ENCODE results near the gene GPAT3.

GRCh38 chr4:83626245-83626836 is 90.4 kb downstream of the GPAT3 start:
- TF ChIP-seq, protein P1, sequence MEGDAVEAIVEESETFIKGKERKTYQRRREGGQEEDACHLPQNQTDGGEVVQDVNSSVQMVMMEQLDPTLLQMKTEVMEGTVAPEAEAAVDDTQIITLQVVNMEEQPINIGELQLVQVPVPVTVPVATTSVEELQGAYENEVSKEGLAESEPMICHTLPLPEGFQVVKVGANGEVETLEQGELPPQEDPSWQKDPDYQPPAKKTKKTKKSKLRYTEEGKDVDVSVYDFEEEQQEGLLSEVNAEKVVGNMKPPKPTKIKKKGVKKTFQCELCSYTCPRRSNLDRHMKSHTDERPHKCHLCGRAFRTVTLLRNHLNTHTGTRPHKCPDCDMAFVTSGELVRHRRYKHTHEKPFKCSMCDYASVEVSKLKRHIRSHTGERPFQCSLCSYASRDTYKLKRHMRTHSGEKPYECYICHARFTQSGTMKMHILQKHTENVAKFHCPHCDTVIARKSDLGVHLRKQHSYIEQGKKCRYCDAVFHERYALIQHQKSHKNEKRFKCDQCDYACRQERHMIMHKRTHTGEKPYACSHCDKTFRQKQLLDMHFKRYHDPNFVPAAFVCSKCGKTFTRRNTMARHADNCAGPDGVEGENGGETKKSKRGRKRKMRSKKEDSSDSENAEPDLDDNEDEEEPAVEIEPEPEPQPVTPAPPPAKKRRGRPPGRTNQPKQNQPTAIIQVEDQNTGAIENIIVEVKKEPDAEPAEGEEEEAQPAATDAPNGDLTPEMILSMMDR (IDR thresholded peaks at IDR 0.05; ENCODE audit: control extremely low read depth in 1 of 3, insufficient read depth in 1 of 3, low read depth in 1 of 3, low read length in 3 of 3) = no peak
- TF ChIP-seq RFX5 (IDR thresholded peaks at IDR 0.05; ENCODE audit: borderline replicate concordance, low read depth, low read length) = no peak
- no peak for TF ChIP-seq PHF8 (conservative IDR thresholded peaks at IDR 0.05; ENCODE audit: low read depth, low read length)
- no peak for TF ChIP-seq POLR2A (IDR thresholded peaks at IDR 0.05; ENCODE audit: control extremely low read depth in 1 of 2, low read depth in 2 of 2, low read length in 2 of 2)
- no peak for TF ChIP-seq MAFK (IDR thresholded peaks at IDR 0.05; ENCODE audit: low read depth, low read length)
- no peak for TF ChIP-seq EZH2 (IDR thresholded peaks at IDR 0.05; ENCODE audit: low read depth, low read length, severe bottlenecking)
- TF ChIP-seq TCF12 (IDR thresholded peaks at IDR 0.05; ENCODE audit: low read depth, low read length) = no peak
- no peak for TF ChIP-seq EP300 (IDR thresholded peaks at IDR 0.05; ENCODE audit: borderline replicate concordance in 1 of 2, low read depth in 2 of 2, low read length in 2 of 2)
- no peak for TF ChIP-seq BACH1 (IDR thresholded peaks at IDR 0.05; ENCODE audit: low read length)

Measured in H1 (cell line).